ENCODE measurements around the gene PADI2. TPM values are rescaled to one million over a fixed set of nuclear protein-coding genes. Genes with fewer than 3 reads are reported as not detected.
A peak's percentile ranks its signal among the peaks of the same experiment; 100 is the strongest.

Gene PADI2
- total and polyA plus RNA-seq, 2 donors = 1.4 to 3.6 TPM

DNA sequence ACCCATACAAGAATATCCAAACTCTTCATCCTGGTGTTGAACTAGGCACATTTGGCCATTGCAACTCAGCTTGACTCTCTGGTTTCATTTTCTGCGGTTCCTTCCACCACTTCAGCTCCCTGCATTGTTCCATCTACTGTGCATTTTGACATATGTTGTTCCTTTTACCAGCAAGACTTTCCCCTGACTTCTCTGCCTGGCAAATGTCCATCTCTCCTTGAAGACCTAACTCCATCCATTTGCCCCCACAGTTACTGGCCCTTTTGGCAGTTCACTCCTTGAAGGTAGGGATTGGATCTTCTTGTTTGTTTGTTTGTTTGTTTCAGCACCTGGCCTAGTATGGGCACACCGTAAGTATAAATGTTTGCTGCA lies 8.7 kb downstream of the PADI2 start:
- no peaks in the 10 kb centered on the region for H3K4me1 ChIP-seq (ENCODE audit: control insufficient read depth in 2 of 2, insufficient read depth in 2 of 2, low read length in 2 of 2)
- no peak for DNase-seq (ENCODE audit: low read depth in 6 of 9, low spot score in 9 of 9)
- H3K27me3 ChIP-seq (ENCODE audit: control insufficient read depth in 2 of 2, insufficient read depth in 1 of 2, low read length in 1 of 2) = peaks cover 0 to 4% of the 10 kb centered on the region in 2 donors
- H3K9me3 ChIP-seq (ENCODE audit: control insufficient read depth in 2 of 2, insufficient read depth in 1 of 2, low read length in 1 of 2) = no peaks in the 10 kb centered on the region
- H3K4me3 ChIP-seq (ENCODE audit: low read length in 2 of 2) = no peak overlapping the region
- 94% methylated on average over 2 of the region's 2 CpGs for WGBS
- H3K36me3 ChIP-seq (ENCODE audit: control insufficient read depth in 2 of 2, insufficient read depth in 2 of 2, low read length in 1 of 2) = no peaks in the 10 kb centered on the region
- no peak overlapping the region for H3K27ac ChIP-seq (ENCODE audit: low read depth in 1 of 2, low read length in 1 of 2)

DNA sequence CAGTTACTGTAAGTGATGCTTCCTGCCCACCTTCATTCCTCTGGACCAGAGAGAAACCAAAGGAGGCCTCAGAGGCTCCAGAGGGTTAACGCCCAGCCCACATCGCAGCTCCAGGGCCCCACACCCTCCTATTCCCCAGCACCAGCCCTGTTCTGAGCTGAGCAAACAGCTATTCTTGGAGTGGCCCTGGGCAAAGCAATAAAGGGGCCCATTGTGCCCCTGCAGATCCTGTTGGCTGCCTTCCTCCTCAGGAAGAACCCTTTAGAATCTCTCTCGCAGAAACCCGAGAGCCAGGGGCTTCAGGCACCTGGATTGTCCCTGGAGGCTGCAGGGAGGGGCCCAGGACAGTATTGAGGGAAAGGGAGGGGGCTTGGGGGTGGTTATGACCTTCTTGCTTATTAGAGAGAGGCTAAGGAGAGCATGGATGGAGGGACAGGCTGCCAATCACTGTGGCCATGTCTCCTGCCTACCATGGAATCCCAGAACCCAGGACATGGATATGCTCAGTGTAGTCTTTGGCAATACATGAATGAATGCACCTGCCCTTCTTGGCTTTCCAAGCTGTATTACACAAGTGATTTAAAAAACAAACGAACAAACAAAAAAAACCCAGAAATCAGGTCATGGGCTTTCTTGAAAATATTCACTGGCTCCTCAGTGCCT lies 9.2 kb downstream of the PADI2 start:
- H3K9me3 ChIP-seq (ENCODE audit: control insufficient read depth in 2 of 2, insufficient read depth in 1 of 2, low read length in 1 of 2) = no peaks in the 10 kb centered on the region
- H3K4me3 ChIP-seq (ENCODE audit: low read length in 2 of 2) = no peak overlapping the region
- no peak overlapping the region for H3K27ac ChIP-seq (ENCODE audit: low read depth in 1 of 2, low read length in 1 of 2)
- peaks cover 0 to 2% of the 10 kb centered on the region in 2 donors for H3K27me3 ChIP-seq (ENCODE audit: control insufficient read depth in 2 of 2, insufficient read depth in 1 of 2, low read length in 1 of 2)
- WGBS = 79% methylated on average over 5 of the region's 5 CpGs
- no peaks in the 10 kb centered on the region for H3K4me1 ChIP-seq (ENCODE audit: control insufficient read depth in 2 of 2, insufficient read depth in 2 of 2, low read length in 2 of 2)
- no peak for DNase-seq (ENCODE audit: low read depth in 6 of 9, low spot score in 9 of 9)
- H3K36me3 ChIP-seq (ENCODE audit: control insufficient read depth in 2 of 2, insufficient read depth in 2 of 2, low read length in 1 of 2) = no peaks in the 10 kb centered on the region

DNA sequence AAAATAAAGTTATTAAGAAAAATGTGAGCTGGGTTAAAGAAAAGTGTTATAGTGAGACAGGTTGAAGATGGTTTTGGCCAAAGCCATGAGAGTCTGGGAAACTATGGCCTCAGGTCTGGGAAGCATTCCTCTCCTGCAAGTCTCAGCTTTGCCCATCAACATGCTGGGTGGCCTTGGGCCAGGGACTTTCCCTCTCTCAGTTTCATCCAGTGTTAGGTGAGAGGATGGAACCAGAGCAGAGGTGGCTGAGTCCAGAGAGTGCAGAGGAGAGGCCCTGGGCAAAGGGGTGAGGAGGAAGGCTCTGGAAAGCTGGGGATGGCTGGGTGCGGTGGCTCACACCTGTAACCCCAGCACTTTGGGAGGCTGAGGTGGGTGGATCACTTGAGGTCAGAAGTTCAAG lies 10.5 kb downstream of the PADI2 start:
- DNase-seq (ENCODE audit: low read depth in 6 of 9, low spot score in 9 of 9) = peak in 1 of 9 donors; percentile 21
- WGBS = 95% methylated on average over 1 of the region's 1 CpG
- Histone ChIP-seq H3K36me3 (ENCODE audit: control insufficient read depth in 2 of 2, insufficient read depth in 2 of 2, low read length in 1 of 2) (no peaks in the 10 kb centered on the region), H3K27ac (ENCODE audit: low read depth in 1 of 2, low read length in 1 of 2) (no peak overlapping the region), H3K27me3 (ENCODE audit: control insufficient read depth in 2 of 2, insufficient read depth in 1 of 2, low read length in 1 of 2) (no peaks in the 10 kb centered on the region), H3K9me3 (ENCODE audit: control insufficient read depth in 2 of 2, insufficient read depth in 1 of 2, low read length in 1 of 2) (no peaks in the 10 kb centered on the region), H3K4me3 (ENCODE audit: low read length in 2 of 2) (no peak overlapping the region), H3K4me1 (ENCODE audit: control insufficient read depth in 2 of 2, insufficient read depth in 2 of 2, low read length in 2 of 2) (no peaks in the 10 kb centered on the region)

DNA sequence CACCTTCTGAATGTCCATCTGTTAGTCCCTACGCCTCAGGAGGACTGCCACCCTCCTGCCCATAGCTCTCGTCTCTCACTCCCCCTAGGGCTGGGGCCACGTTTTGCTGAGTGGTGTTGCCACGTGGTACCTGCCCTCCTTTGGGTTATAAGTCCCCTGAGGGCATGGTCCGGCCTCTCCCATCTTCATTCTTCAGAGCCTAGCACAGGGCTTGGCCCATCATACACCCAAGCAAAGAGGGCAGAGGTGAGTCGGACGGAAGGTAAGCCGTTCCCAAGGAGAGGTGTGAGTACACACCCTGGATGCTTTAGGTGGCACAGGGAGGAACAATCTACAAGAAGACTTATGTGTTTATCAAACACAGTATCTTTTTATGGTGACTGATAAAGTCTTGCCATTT lies 10.9 kb downstream of the PADI2 start:
- H3K4me3 ChIP-seq (ENCODE audit: low read length in 2 of 2) = no peak overlapping the region
- H3K27me3 ChIP-seq (ENCODE audit: control insufficient read depth in 2 of 2, insufficient read depth in 1 of 2, low read length in 1 of 2) = no peaks in the 10 kb centered on the region
- H3K9me3 ChIP-seq (ENCODE audit: control insufficient read depth in 2 of 2, insufficient read depth in 1 of 2, low read length in 1 of 2) = no peaks in the 10 kb centered on the region
- WGBS = 91% methylated on average over 8 of the region's 8 CpGs
- no peaks in the 10 kb centered on the region for H3K4me1 ChIP-seq (ENCODE audit: control insufficient read depth in 2 of 2, insufficient read depth in 2 of 2, low read length in 2 of 2)
- no peak overlapping the region for H3K27ac ChIP-seq (ENCODE audit: low read depth in 1 of 2, low read length in 1 of 2)
- DNase-seq (ENCODE audit: low read depth in 6 of 9, low spot score in 9 of 9) = no peak
- no peaks in the 10 kb centered on the region for H3K36me3 ChIP-seq (ENCODE audit: control insufficient read depth in 2 of 2, insufficient read depth in 2 of 2, low read length in 1 of 2)

DNA sequence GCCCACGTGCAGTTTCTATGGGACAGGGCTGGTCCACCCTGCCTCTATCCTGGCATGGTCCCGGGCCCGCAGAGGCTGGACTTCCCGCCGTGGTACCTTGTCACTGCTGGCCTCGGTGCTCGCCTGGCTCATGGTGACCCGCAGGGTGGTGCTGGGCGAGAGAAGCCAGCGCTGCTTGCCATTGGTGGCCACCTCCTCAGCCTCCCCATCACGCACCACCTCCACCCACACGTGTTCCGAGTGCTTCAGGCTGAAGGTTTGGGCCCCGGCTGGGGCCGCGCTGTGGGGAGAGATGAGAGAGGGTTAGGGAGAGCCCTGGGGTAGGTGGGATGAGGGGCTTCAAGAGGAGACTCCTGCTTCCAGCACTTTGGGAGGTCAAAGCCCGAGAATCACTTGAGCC lies 14.5 kb downstream of the PADI2 start:
- H3K27me3 ChIP-seq (ENCODE audit: control insufficient read depth in 2 of 2, insufficient read depth in 1 of 2, low read length in 1 of 2) = no peaks in the 10 kb centered on the region
- no peaks in the 10 kb centered on the region for H3K36me3 ChIP-seq (ENCODE audit: control insufficient read depth in 2 of 2, insufficient read depth in 2 of 2, low read length in 1 of 2)
- H3K9me3 ChIP-seq (ENCODE audit: control insufficient read depth in 2 of 2, insufficient read depth in 1 of 2, low read length in 1 of 2) = no peaks in the 10 kb centered on the region
- no peak overlapping the region for H3K27ac ChIP-seq (ENCODE audit: low read depth in 1 of 2, low read length in 1 of 2)
- WGBS = 96% methylated on average over 17 of the region's 17 CpGs
- no peak for DNase-seq (ENCODE audit: low read depth in 6 of 9, low spot score in 9 of 9)
- H3K4me1 ChIP-seq (ENCODE audit: control insufficient read depth in 2 of 2, insufficient read depth in 2 of 2, low read length in 2 of 2) = no peaks in the 10 kb centered on the region
- H3K4me3 ChIP-seq (ENCODE audit: low read length in 2 of 2) = no peak overlapping the region

DNA sequence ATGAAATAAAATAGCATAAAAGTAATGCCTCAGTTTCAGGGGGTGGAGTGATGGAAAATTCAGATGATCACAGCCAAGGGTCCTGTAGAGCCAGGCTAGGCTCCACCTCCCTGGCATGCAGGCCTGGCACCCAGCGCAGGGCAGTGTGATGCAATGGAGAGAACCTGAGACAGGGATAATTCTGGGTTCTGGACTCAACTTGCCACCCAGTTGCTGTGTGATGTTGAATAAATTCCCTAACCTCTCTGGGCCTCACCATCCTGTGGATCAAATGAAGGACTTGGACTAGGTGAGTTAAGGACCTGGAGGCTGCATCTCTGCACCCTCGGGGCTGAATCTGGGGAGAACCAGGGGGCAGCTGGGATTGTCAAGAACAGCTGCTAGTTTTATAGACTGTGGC lies 17.0 kb downstream of the PADI2 start:
- H3K27me3 ChIP-seq (ENCODE audit: control insufficient read depth in 2 of 2, insufficient read depth in 1 of 2, low read length in 1 of 2) = peaks cover 0 to 5% of the 10 kb centered on the region in 2 donors
- H3K36me3 ChIP-seq (ENCODE audit: control insufficient read depth in 2 of 2, insufficient read depth in 2 of 2, low read length in 1 of 2) = no peaks in the 10 kb centered on the region
- H3K4me3 ChIP-seq (ENCODE audit: low read length in 2 of 2) = no peak overlapping the region
- H3K4me1 ChIP-seq (ENCODE audit: control insufficient read depth in 2 of 2, insufficient read depth in 2 of 2, low read length in 2 of 2) = no peaks in the 10 kb centered on the region
- no peak for DNase-seq (ENCODE audit: low read depth in 6 of 9, low spot score in 9 of 9)
- H3K27ac ChIP-seq (ENCODE audit: low read depth in 1 of 2, low read length in 1 of 2) = no peak overlapping the region
- H3K9me3 ChIP-seq (ENCODE audit: control insufficient read depth in 2 of 2, insufficient read depth in 1 of 2, low read length in 1 of 2) = no peaks in the 10 kb centered on the region
- 90% methylated on average over 2 of the region's 2 CpGs for WGBS

DNA sequence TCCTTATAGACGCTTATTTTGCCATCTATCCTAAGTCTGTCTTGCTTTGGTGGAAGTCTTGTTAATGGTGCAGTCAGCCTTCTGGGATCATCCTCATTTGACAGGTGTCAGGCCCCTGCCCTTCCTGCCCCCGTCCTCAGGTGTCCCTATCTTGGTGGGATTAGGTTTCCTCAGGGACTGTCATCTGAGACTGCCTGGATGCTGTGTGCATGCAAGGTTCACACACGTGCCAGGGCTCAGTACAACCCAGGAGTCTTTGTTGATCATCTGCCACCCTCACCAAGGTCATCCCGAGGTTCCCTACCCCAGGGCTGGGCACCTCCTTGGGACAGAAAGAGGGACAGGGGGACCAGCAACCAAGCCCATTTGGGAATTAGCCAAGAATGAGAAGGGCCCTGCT lies 18.0 kb downstream of the PADI2 start:
- Histone ChIP-seq H3K9me3 (ENCODE audit: control insufficient read depth in 2 of 2, insufficient read depth in 1 of 2, low read length in 1 of 2) (no peaks in the 10 kb centered on the region), H3K27ac (ENCODE audit: low read depth in 1 of 2, low read length in 1 of 2) (no peak overlapping the region), H3K27me3 (ENCODE audit: control insufficient read depth in 2 of 2, insufficient read depth in 1 of 2, low read length in 1 of 2) (peaks cover 0 to 5% of the 10 kb centered on the region in 2 donors), H3K36me3 (ENCODE audit: control insufficient read depth in 2 of 2, insufficient read depth in 2 of 2, low read length in 1 of 2) (no peaks in the 10 kb centered on the region), H3K4me1 (ENCODE audit: control insufficient read depth in 2 of 2, insufficient read depth in 2 of 2, low read length in 2 of 2) (no peaks in the 10 kb centered on the region), H3K4me3 (ENCODE audit: low read length in 2 of 2) (no peak overlapping the region)
- DNase-seq (ENCODE audit: low read depth in 6 of 9, low spot score in 9 of 9) = no peak
- 85% methylated on average over 4 of the region's 4 CpGs for WGBS

DNA sequence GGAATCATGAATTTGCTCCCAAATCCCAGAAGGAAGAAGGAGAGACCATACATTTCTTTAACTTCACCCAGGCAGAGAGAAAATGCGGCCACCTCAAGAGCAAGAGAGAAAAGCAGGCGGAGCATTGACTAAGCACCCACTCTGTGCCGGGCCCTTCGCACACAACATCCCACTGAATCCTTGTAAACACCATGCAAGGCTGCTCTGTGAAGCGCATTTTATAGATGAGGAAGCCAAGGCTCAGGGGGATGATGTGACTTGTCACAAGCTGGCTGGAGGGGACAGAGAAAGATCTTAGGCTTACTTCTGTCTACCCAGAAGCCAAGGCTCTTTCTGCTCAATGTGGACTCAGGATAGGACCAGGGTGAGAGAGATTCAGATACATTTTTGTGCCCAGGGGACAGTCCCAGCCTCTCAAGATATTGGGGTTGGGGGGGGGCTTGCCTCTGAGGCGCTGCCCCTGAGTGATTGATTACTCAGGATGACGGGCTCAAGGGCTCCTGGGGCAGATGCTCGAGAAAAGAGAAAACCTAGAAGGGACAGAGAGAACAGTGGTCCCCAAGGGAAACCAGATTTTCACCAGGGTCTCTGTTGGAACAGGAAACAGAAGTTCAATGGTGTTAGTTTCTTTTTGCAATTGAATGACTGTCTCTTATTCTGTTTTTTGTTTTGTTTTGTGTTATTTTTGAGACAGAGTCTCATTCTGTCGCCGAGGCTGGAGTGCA lies 19.5 kb downstream of the PADI2 start:
- H3K36me3 ChIP-seq (ENCODE audit: control insufficient read depth in 2 of 2, insufficient read depth in 2 of 2, low read length in 1 of 2) = no peaks in the 10 kb centered on the region
- no peaks in the 10 kb centered on the region for H3K9me3 ChIP-seq (ENCODE audit: control insufficient read depth in 2 of 2, insufficient read depth in 1 of 2, low read length in 1 of 2)
- H3K27ac ChIP-seq (ENCODE audit: low read depth in 1 of 2, low read length in 1 of 2) = no peak overlapping the region
- no peak for DNase-seq (ENCODE audit: low read depth in 6 of 9, low spot score in 9 of 9)
- peaks cover 0 to 5% of the 10 kb centered on the region in 2 donors for H3K27me3 ChIP-seq (ENCODE audit: control insufficient read depth in 2 of 2, insufficient read depth in 1 of 2, low read length in 1 of 2)
- WGBS = 77% methylated on average over 10 of the region's 10 CpGs
- H3K4me1 ChIP-seq (ENCODE audit: control insufficient read depth in 2 of 2, insufficient read depth in 2 of 2, low read length in 2 of 2) = no peaks in the 10 kb centered on the region
- H3K4me3 ChIP-seq (ENCODE audit: low read length in 2 of 2) = no peak overlapping the region

DNA sequence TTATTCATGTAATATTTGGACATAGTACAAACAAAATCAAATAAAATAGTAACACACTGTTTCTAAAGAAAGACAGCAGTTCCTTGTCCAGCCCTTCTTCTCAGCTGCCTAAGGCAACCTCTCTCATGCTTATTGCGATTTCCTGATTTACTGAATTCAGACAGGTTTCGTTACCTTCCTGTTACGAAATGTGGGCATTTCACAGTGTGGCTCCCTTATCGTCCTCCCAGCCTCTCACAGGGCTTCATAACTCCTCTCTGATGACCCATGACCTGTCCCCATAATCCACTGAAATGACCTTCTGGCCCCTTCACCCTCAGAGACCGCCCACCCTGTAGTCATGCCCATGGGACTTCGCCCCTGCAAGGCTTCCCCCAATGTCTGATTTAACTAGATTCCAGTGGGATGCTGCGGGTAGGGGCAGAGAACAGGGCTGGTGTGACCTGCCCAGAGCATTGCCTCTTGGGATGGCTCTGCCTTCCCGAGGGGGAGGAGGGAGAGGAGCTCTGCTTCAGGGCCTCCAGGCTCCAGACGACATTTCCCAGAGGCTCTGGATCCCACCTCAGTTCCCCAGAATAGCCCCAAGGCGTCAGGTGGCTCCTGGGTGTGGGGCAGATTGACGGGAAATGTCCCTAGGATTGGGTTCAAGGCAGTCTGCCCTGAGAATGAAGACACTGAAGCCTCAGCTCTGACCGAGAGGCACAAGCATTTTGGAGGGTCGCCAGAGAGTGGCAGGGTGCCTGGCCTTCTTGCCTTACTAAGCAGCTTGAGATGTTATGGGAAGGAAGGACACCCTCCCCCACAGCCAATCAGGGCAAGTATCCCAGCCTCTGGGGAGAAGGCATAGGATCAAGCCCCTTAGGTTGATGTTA lies 20.6 kb downstream of the PADI2 start:
- Histone ChIP-seq H3K36me3 (ENCODE audit: control insufficient read depth in 2 of 2, insufficient read depth in 2 of 2, low read length in 1 of 2) (no peaks in the 10 kb centered on the region), H3K4me3 (ENCODE audit: low read length in 2 of 2) (no peak overlapping the region), H3K4me1 (ENCODE audit: control insufficient read depth in 2 of 2, insufficient read depth in 2 of 2, low read length in 2 of 2) (no peaks in the 10 kb centered on the region), H3K9me3 (ENCODE audit: control insufficient read depth in 2 of 2, insufficient read depth in 1 of 2, low read length in 1 of 2) (no peaks in the 10 kb centered on the region), H3K27ac (ENCODE audit: low read depth in 1 of 2, low read length in 1 of 2) (no peak overlapping the region), H3K27me3 (ENCODE audit: control insufficient read depth in 2 of 2, insufficient read depth in 1 of 2, low read length in 1 of 2) (peaks cover 0 to 5% of the 10 kb centered on the region in 2 donors)
- no peak for DNase-seq (ENCODE audit: low read depth in 6 of 9, low spot score in 9 of 9)
- 85% methylated on average over 13 of the region's 13 CpGs for WGBS

Data from thymus (tissue), 11 donors.